Endothelial cell (in vitro differentiated cells): Measurements from ENCODE around the gene AGK. TPM values are rescaled to one million over a fixed set of nuclear protein-coding genes. Genes with fewer than 3 reads are reported as not detected.

Experiments used
- DNase-seq: peaks from one replicate; pipeline ENCODE4 v3.0.0; 2021; ENCODE audit warnings: low spot score
- H3K27ac Mint-ChIP-seq: one replicate; pipeline ENCODE4 v1.8.0; 2021; ENCODE audit warnings: mixed read lengths, inconsistent platforms; ENCODE audit not compliant: unreplicated experiment
- H3K27me3 Mint-ChIP-seq: one replicate; pipeline ENCODE4 v1.8.0; 2021; ENCODE audit warnings: mild to moderate bottlenecking, moderate library complexity, mixed read lengths, inconsistent platforms; ENCODE audit not compliant: unreplicated experiment
- H3K36me3 Mint-ChIP-seq: one replicate; pipeline ENCODE4 v1.8.0; 2021; ENCODE audit warnings: mild to moderate bottlenecking, low read depth, mixed read lengths, inconsistent platforms; ENCODE audit not compliant: unreplicated experiment
- H3K4me1 Mint-ChIP-seq: one replicate; pipeline ENCODE4 v1.8.0; 2021; ENCODE audit warnings: mild to moderate bottlenecking, mixed read lengths, inconsistent platforms; ENCODE audit not compliant: unreplicated experiment
- H3K4me3 Mint-ChIP-seq: one replicate; pipeline ENCODE4 v1.8.0; 2021; ENCODE audit warnings: mild to moderate bottlenecking, mixed read lengths, inconsistent platforms; ENCODE audit not compliant: unreplicated experiment
- H3K9me3 Mint-ChIP-seq: one replicate; pipeline ENCODE4 v1.8.0; 2021; ENCODE audit warnings: mixed read lengths, inconsistent platforms; ENCODE audit not compliant: unreplicated experiment
- CTCF ChIP-seq: fragments of 200-600 bp; sonication (generic); IDR thresholded peaks from one replicate; pipeline ENCODE4 v1.5.0; 2021; ENCODE audit warnings: antibody characterized with exemption; ENCODE audit not compliant: unreplicated experiment
- total RNA-seq: library from RNA; stranded (reverse); fragmentation: NEBNext Ultra II Directional; extraction: Animal tissue kit (Norgen Biotek cat#: 25700); gene quantifications from one replicate; pipeline ENCODE4 v1.2.1, GENCODE V29; 2021; ENCODE audit not compliant: unreplicated experiment

The AGK gene
- total RNA-seq, 1 donor from 2014 or later, result 32.0 TPM

- no peaks in the 10 kb centered on the region for H3K36me3 Mint-ChIP-seq
- peaks cover 3% of the 10 kb centered on the region for H3K4me1 Mint-ChIP-seq
Observed at GRCh38 chr7:141534757-141535737, 16.2 kb upstream of the AGK start.

GRCh38 chr7:141537906-141538305 lies 13.3 kb upstream of the AGK start:
- Mint-ChIP-seq H3K36me3 (no peaks in the 10 kb centered on the region), H3K9me3 (no peaks in the 10 kb centered on the region), H3K4me3 (no peak overlapping the region), H3K4me1 (peaks cover 3% of the 10 kb centered on the region), H3K27me3 (no peaks in the 10 kb centered on the region), H3K27ac (no peak overlapping the region)
- no peak for DNase-seq
- no peak for TF ChIP-seq CTCF

More at GRCh38 chr7:141534757-141535737, 16.2 kb upstream of the AGK start:
- H3K4me3 Mint-ChIP-seq, result no peak overlapping the region
- no peak for TF ChIP-seq CTCF
- no peak for DNase-seq
- no peaks in the 10 kb centered on the region for H3K27me3 Mint-ChIP-seq
- H3K27ac Mint-ChIP-seq, result no peak overlapping the region
- no peaks in the 10 kb centered on the region for H3K9me3 Mint-ChIP-seq

GRCh38 chr7:141541375-141541774 lies 9.8 kb upstream of the AGK start:
- H3K27ac Mint-ChIP-seq, result no peak overlapping the region
- no peaks in the 10 kb centered on the region for H3K4me1 Mint-ChIP-seq
- no peaks in the 10 kb centered on the region for H3K36me3 Mint-ChIP-seq
- no peaks in the 10 kb centered on the region for H3K9me3 Mint-ChIP-seq
- no peak for DNase-seq
- TF ChIP-seq CTCF, result no peak
- H3K27me3 Mint-ChIP-seq, result no peaks in the 10 kb centered on the region
- H3K4me3 Mint-ChIP-seq, result no peak overlapping the region

GRCh38 chr7:141544831-141545230 lies 6.4 kb upstream of the AGK start:
- H3K27me3 Mint-ChIP-seq, result peaks cover 1% of the 10 kb centered on the region
- no peak overlapping the region for H3K4me3 Mint-ChIP-seq
- no peak overlapping the region for H3K27ac Mint-ChIP-seq
- H3K9me3 Mint-ChIP-seq, result no peaks in the 10 kb centered on the region
- no peaks in the 10 kb centered on the region for H3K36me3 Mint-ChIP-seq
- H3K4me1 Mint-ChIP-seq, result no peaks in the 10 kb centered on the region
- DNase-seq, result no peak
- no peak for TF ChIP-seq CTCF

- Mint-ChIP-seq H3K4me1 (peaks cover 13% of the 10 kb centered on the region), H3K4me3 (no peak overlapping the region), H3K36me3 (no peaks in the 10 kb centered on the region), H3K27ac (no peak overlapping the region), H3K27me3 (peaks cover 4% of the 10 kb centered on the region), H3K9me3 (no peaks in the 10 kb centered on the region)
- no peak for DNase-seq
- no peak for TF ChIP-seq CTCF
Observed at GRCh38 chr7:141549582-141549981, 1.6 kb upstream of the AGK start.
